Psoas muscle (tissue), 8 donors: ENCODE measurements around the gene LAMC1. TPM values are rescaled to one million over a fixed set of nuclear protein-coding genes. Genes with fewer than 3 reads are reported as not detected.

Experiments
- ATAC-seq, 4 donors: fragments of 200-7000 bp; cut with Tn5 transposase; one replicate each; pipeline ENCODE4 v1.9.1; 2020; ENCODE audit warnings: moderate library complexity in 3 of 4, mild to moderate bottlenecking in 2 of 4
- DNase-seq, 2 donors: peaks; one replicate each; pipeline ENCODE4 v3.0.0-alpha.2; 2020
- H3K27ac ChIP-seq: fragments of 200-600 bp; one replicate; pipeline ENCODE4 v1.8.0; 2022
- H3K27me3 ChIP-seq, 3 donors: fragments of 200-600 bp in 1 of 3; one replicate each; pipeline versions ENCODE4 v1.6.1 to v1.8.0; 2013 to 2022; ENCODE audit warnings: low read length in 2 of 3, mild to moderate bottlenecking in 2 of 3, moderate library complexity in 1 of 3; ENCODE audit not compliant: insufficient read depth in 3 of 3
- H3K36me3 ChIP-seq, 2 donors: fragments of 200-600 bp in 1 of 2; one replicate each; pipeline versions ENCODE4 v1.6.1 to v1.8.0; 2013 to 2022; ENCODE audit warnings: low read depth in 1 of 2, mild to moderate bottlenecking in 1 of 2, moderate library complexity in 1 of 2; ENCODE audit not compliant: insufficient read depth in 1 of 2
- H3K4me1 ChIP-seq: fragments of 200-600 bp; one replicate; pipeline ENCODE4 v1.8.0; 2022
- H3K4me3 ChIP-seq: fragments of 200-600 bp; one replicate; pipeline ENCODE4 v1.8.0; 2022; ENCODE audit warnings: mild to moderate bottlenecking
- H3K9me3 ChIP-seq: fragments of 200-600 bp; one replicate; pipeline ENCODE4 v1.8.0; 2022
- CTCF ChIP-seq: fragments of 200-600 bp; IDR thresholded peaks from one replicate; pipeline ENCODE4 v1.8.0; 2022; ENCODE audit warnings: antibody characterized with exemption
- WGBS, 3 donors: extraction: QIAGEN DNeasy Blood & Tissue Kit; methylation state at CpG; one replicate each; pipeline versions ENCODE4 v1.1.6 to v1.1.7; 2013; 5-methylcytosine and 5-hydroxymethylcytosine counted together
- intact Hi-C, 2 donors: fragments of 100-400 bp; cut with DNase I; formaldehyde crosslinking; loops; one replicate each; pipeline versions ENCODE4 v1.11.0 to v1.14.2; 2022
- polyA plus RNA-seq, 3 donors: library from polyadenylated mRNA; stranded (reverse); fragments of 200-250 nt; gene quantifications; one replicate each; pipeline ENCODE4 v1.2.3, GENCODE V29; 2013
- total RNA-seq, 4 donors: library from RNA; stranded (reverse); fragmentation: NEBNext Ultra II Directional in 2 of 4; extraction: Animal tissue kit (Norgen Biotek cat#: 25700) in 2 of 4; gene quantifications; one replicate each; pipeline versions ENCODE4 v1.2.1 to v1.2.4, GENCODE V29; 2021 to 2023
- donor health status: healthy with polysubstance abuse.
- donor health status: DM: no; HTN: no; CAD: no; lungs with moderate emphysema.
- donor health status: Bipolar disorder and iron deficiency.
- donor health status: healthy.
- donor health status: DM: yes; HTN: yes; CAD: no.
- donor health status: DM: no; HTN: no; CAD: no.
- donor health status: DM: no; HTN: no; CAD: no.
- donor health status: DM: yes; HTN: yes; CAD: no.

LAMC1 gene
- total and polyA plus RNA-seq, 7 donors: 28.0 to 94.4 (median 71.4) TPM

DNA sequence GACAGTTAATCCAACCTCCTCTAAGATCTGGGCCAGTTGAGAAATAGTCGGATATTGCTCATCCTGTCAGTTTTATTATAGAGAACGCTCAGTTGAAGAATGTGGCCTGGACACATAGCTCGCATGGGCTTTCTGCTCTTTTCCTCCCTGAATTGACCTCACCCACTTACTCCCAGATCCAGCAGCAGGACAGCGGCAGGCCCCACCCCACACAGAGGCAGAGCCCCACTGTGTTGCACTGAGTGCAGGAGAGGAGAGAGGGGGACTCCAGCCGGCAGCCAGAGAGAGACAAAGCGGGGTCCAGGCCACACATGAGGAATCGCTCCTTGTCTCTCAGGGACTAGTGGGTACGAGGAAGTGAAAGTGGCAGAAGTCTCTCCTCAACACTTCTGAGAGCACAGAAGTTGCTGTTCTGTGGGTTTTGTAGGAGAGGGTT is 78.6 kb downstream of the LAMC1 start:
- H3K27me3 ChIP-seq: no peaks in the 10 kb centered on the region
- ATAC-seq: peak; percentile 2 to 38 (median 24)
- TF ChIP-seq CTCF: no peak
- peaks cover 74% of the 10 kb centered on the region for H3K4me1 ChIP-seq
- WGBS, 3 donors: 61 to 72% (median 69%) methylated on average over 8 of the region's 8 CpGs
- H3K4me3 ChIP-seq: no peak overlapping the region
- intact Hi-C loops: loop anchor here (5.0 kb wide), 2 partner anchors 75 to 140 kb away; no protein-coding TSS in a partner anchor
- no peaks in the 10 kb centered on the region for H3K36me3 ChIP-seq
- H3K9me3 ChIP-seq: no peaks in the 10 kb centered on the region
- peak in 1 of 2 donors; percentile 25 for DNase-seq
- peak overlapping the region; percentile 84 for H3K27ac ChIP-seq

DNA sequence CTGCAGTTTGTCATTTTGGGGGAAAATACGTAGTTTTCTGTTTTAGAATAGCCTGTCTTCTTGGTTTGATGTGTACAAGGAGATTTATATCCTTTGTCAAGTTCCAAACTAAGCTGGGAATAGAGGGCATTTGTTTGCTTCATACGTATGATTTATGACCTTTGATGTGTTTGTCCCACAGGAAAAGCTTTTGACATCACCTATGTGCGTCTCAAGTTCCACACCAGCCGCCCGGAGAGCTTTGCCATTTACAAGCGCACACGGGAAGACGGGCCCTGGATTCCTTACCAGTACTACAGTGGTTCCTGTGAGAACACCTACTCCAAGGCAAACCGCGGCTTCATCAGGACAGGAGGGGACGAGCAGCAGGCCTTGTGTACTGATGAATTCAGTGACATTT is 79.9 kb downstream of the LAMC1 start:
- no peak for TF ChIP-seq CTCF
- H3K27me3 ChIP-seq: no peaks in the 10 kb centered on the region
- WGBS, 3 donors: 23 to 41% (median 31%) methylated on average over 11 of the region's 11 CpGs
- peak; percentile 38 to 84 for DNase-seq
- peak overlapping the region; percentile 48 for H3K4me3 ChIP-seq
- peak; percentile 89 to 94 (median 92) for ATAC-seq
- peaks cover 64% of the 10 kb centered on the region for H3K4me1 ChIP-seq
- intact Hi-C loops: loop anchor here (5.0 kb wide), 2 partner anchors 76 to 141 kb away; no protein-coding TSS in a partner anchor
- H3K9me3 ChIP-seq: no peaks in the 10 kb centered on the region
- no peaks in the 10 kb centered on the region for H3K36me3 ChIP-seq
- H3K27ac ChIP-seq: peak overlapping the region; percentile 84

GRCh38 chr1:183103577-183103976 is 80.4 kb downstream of the LAMC1 start:
- H3K27me3 ChIP-seq: no peaks in the 10 kb centered on the region
- H3K27ac ChIP-seq: peak overlapping the region; percentile 84
- H3K9me3 ChIP-seq: no peaks in the 10 kb centered on the region
- H3K4me1 ChIP-seq: peaks cover 60% of the 10 kb centered on the region
- TF ChIP-seq CTCF: no peak
- WGBS, 3 donors: 51 to 75% (median 55%) methylated on average over 4 of the region's 4 CpGs
- H3K36me3 ChIP-seq: no peaks in the 10 kb centered on the region
- H3K4me3 ChIP-seq: peak overlapping the region; percentile 48
- intact Hi-C loops: loop anchor here (5.0 kb wide), 2 partner anchors 76 to 141 kb away; no protein-coding TSS in a partner anchor
- peak; percentile 23 to 40 (median 25) for ATAC-seq
- DNase-seq: no peak

- Histone ChIP-seq H3K36me3 (peaks cover 0 to 6% of the 10 kb centered on the region in 2 donors), H3K4me3 (no peak overlapping the region), H3K27me3 (no peaks in the 10 kb centered on the region), H3K27ac (peak overlapping the region; percentile 31), H3K9me3 (no peaks in the 10 kb centered on the region), H3K4me1 (peaks cover 65% of the 10 kb centered on the region)
- TF ChIP-seq CTCF: no peak
- intact Hi-C loops: loop anchor here in 1 of 2 donors (5.0 kb wide), 1 partner anchor 143 kb away; no protein-coding TSS in a partner anchor
- peak in 3 of 4 donors; percentile 19 to 46 (median 35) for ATAC-seq
- no peak for DNase-seq
- 27 to 56% (median 27%) methylated on average over 3 of the region's 3 CpGs for WGBS, 3 donors
These were observed 82.2 kb downstream of the LAMC1 start for GRCh38 chr1:183105449-183105848.

DNA sequence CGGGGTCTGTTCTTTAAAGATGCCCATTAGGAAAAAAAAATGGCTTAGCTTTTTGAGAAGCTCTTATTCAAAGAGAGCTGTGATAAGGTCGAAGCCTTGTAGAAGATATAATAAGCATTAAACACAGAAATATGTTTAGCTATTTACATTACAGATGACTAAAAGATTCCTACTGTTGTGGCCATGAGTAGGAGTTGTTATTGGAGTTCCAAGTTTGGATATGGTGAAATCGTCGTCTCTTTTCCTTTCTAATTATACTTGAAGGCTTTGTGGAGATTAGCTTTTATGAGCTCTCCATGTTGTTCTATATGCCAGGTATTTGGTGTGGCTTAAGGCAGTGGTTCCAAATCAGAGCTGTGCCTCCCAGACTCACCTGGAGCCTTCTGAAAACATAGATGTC is 82.9 kb downstream of the LAMC1 start:
- peak overlapping the region; percentile 31 for H3K27ac ChIP-seq
- no peak for ATAC-seq
- DNase-seq: no peak
- H3K27me3 ChIP-seq: no peaks in the 10 kb centered on the region
- H3K4me1 ChIP-seq: peaks cover 67% of the 10 kb centered on the region
- H3K36me3 ChIP-seq: peaks cover 0 to 13% of the 10 kb centered on the region in 2 donors
- 60 to 71% (median 64%) methylated on average over 4 of the region's 4 CpGs for WGBS, 3 donors
- H3K4me3 ChIP-seq: no peak overlapping the region
- no peaks in the 10 kb centered on the region for H3K9me3 ChIP-seq
- intact Hi-C loops: loop anchor here in 1 of 2 donors (5.0 kb wide), 1 partner anchor 144 kb away; no protein-coding TSS in a partner anchor
- TF ChIP-seq CTCF: no peak
